ENCODE results near the gene AIFM2. TPM values are rescaled to one million over a fixed set of nuclear protein-coding genes. Genes with fewer than 3 reads are reported as not detected.

AIFM2 gene
- polyA plus RNA-seq, 1 experiment, result 9.1 TPM

GRCh38 chr10:70121281-70121949 lies 11.2 kb downstream of the AIFM2 start:
- ChIA-PET POLR2A (no interaction called here), CTCF (no interaction called here)
- no peak for TF ChIP-seq CTCF (IDR thresholded peaks at IDR 0.05; ENCODE audit: low read depth, low read length)

GRCh38 chr10:70120417-70120816 lies 12.2 kb downstream of the AIFM2 start:
- ChIA-PET CTCF (no interaction called here), POLR2A (no interaction called here)
- H3K4me3 ChIP-seq (ENCODE audit: low read depth, low read length), result no peak overlapping the region
- TF ChIP-seq CTCF (IDR thresholded peaks at IDR 0.05; ENCODE audit: low read depth, low read length), result no peak
- no peaks in the 10 kb centered on the region for H3K27me3 ChIP-seq (ENCODE audit: control insufficient read depth, insufficient read depth, low read length)
- H3K27ac ChIP-seq (ENCODE audit: low read depth, low read length), result no peak overlapping the region
- no peaks in the 10 kb centered on the region for H3K9me3 ChIP-seq (ENCODE audit: control insufficient read depth, insufficient read depth, low read length)
- no peak for DNase-seq (ENCODE audit: low read depth, low spot score)

More at GRCh38 chr10:70121281-70121949, 11.2 kb downstream of the AIFM2 start:
- no peak for DNase-seq (ENCODE audit: low read depth, low spot score)
- Histone ChIP-seq H3K27me3 (ENCODE audit: control insufficient read depth, insufficient read depth, low read length) (no peaks in the 10 kb centered on the region), H3K27ac (ENCODE audit: low read depth, low read length) (no peak overlapping the region), H3K9me3 (ENCODE audit: control insufficient read depth, insufficient read depth, low read length) (no peaks in the 10 kb centered on the region; the same call in 1 of the 2 replicates), H3K4me3 (ENCODE audit: low read depth, low read length) (no peak overlapping the region)

DNA sequence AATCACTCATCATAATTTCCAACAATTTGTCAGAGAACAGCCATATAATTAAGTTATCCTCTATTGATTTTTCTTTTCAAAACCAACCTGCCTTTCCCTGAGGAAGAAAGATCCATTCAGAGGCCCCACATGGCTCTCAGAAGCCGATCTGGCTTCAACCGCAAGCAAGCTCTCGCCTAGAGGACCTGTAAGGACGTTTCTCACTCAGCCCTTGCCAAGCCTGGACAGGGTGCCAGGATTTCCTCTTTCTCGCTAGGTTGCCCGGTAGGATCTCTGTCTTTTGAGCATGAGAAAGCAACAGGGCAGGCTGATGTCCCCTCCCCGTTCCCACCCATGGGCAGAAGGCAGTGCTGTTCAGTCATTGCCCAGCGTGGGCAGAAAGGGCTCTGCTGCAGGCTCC lies 13.0 kb downstream of the AIFM2 start:
- H3K27me3 ChIP-seq (ENCODE audit: control insufficient read depth, insufficient read depth, low read length), result no peaks in the 10 kb centered on the region
- ChIA-PET CTCF (no interaction called here), POLR2A (no interaction called here)
- H3K4me3 ChIP-seq (ENCODE audit: low read depth, low read length), result no peak overlapping the region
- H3K27ac ChIP-seq (ENCODE audit: low read depth, low read length), result no peak overlapping the region
- no peaks in the 10 kb centered on the region for H3K9me3 ChIP-seq (ENCODE audit: control insufficient read depth, insufficient read depth, low read length)
- no peak for TF ChIP-seq CTCF (IDR thresholded peaks at IDR 0.05; ENCODE audit: low read depth, low read length)
- DNase-seq (ENCODE audit: low read depth, low spot score), result no peak

GRCh38 chr10:70119197-70119596 lies 13.4 kb downstream of the AIFM2 start:
- DNase-seq (ENCODE audit: low read depth, low spot score), result no peak
- CTCF ChIA-PET, result interaction anchor here (1.0 to 1.1 kb wide), 2 partner anchors 23 to 255 kb away, joined by 3 to 4 read pairs; no protein-coding TSS in a partner anchor
- POLR2A ChIA-PET, result no interaction called here
- TF ChIP-seq CTCF (IDR thresholded peaks at IDR 0.05; ENCODE audit: low read depth, low read length), result no peak
- H3K9me3 ChIP-seq (ENCODE audit: control insufficient read depth, insufficient read depth, low read length), result no peaks in the 10 kb centered on the region
- H3K4me3 ChIP-seq (ENCODE audit: low read depth, low read length), result no peak overlapping the region
- H3K27ac ChIP-seq (ENCODE audit: low read depth, low read length), result no peak overlapping the region
- H3K27me3 ChIP-seq (ENCODE audit: control insufficient read depth, insufficient read depth, low read length), result no peaks in the 10 kb centered on the region

- no peak for DNase-seq (ENCODE audit: low read depth, low spot score)
- H3K27ac ChIP-seq (ENCODE audit: low read depth, low read length), result no peak overlapping the region
- CTCF ChIA-PET, result interaction anchor here (0.6 to 1.1 kb wide), 5 partner anchors 22 to 256 kb away, joined by 3 to 4 read pairs (median 3); no protein-coding TSS in a partner anchor
- TF ChIP-seq CTCF (IDR thresholded peaks at IDR 0.05; ENCODE audit: low read depth, low read length), result no peak
- POLR2A ChIA-PET, result no interaction called here
- no peak overlapping the region for H3K4me3 ChIP-seq (ENCODE audit: low read depth, low read length)
- no peaks in the 10 kb centered on the region for H3K27me3 ChIP-seq (ENCODE audit: control insufficient read depth, insufficient read depth, low read length)
- no peaks in the 10 kb centered on the region for H3K9me3 ChIP-seq (ENCODE audit: control insufficient read depth, insufficient read depth, low read length)
Measured at GRCh38 chr10:70118196-70118595, 14.4 kb downstream of the AIFM2 start.
